ENCODE measurements around the gene TRAF3IP1.

- TF ChIP-seq ZNF70 (CRISPR knock-in tag; IDR thresholded peaks at IDR 0.05): no peak
- no peak for TF ChIP-seq PATZ1 (CRISPR knock-in tag; IDR thresholded peaks at IDR 0.05; ENCODE audit: borderline replicate concordance)
- no peak for TF ChIP-seq OSR1 (CRISPR knock-in tag; IDR thresholded peaks at IDR 0.05)
- no peak for TF ChIP-seq ARNTL (CRISPR knock-in tag; IDR thresholded peaks at IDR 0.05; ENCODE audit: borderline replicate concordance, low read depth)
- no peak for TF ChIP-seq POU6F1 (CRISPR knock-in tag; IDR thresholded peaks at IDR 0.05; ENCODE audit: borderline replicate concordance, low read depth)
- TF ChIP-seq ZNF8 (CRISPR knock-in tag; IDR thresholded peaks at IDR 0.05): no peak
- TF ChIP-seq ZFP30 (CRISPR knock-in tag; IDR thresholded peaks at IDR 0.05): no peak
These were observed 61.2 kb downstream of the TRAF3IP1 start for GRCh38 chr2:238381341-238382115.
